CD14-positive monocyte (primary cell): ENCODE results near the gene PPP6R3. TPM values are rescaled to one million over a fixed set of nuclear protein-coding genes. Genes with fewer than 3 reads are reported as not detected.

Experiments
- DNase-seq, 3 donors: peaks; one replicate each; pipeline ENCODE4 v3.0.0-alpha.2; 2011 to 2022
- H2AFZ ChIP-seq: 2 replicates; pipeline ENCODE4 v1.6.0; 2012; ENCODE audit warnings: mild to moderate bottlenecking, low read depth, low read length, inconsistent platforms; ENCODE audit not compliant: insufficient read depth, poor library complexity, severe bottlenecking
- H3K27ac ChIP-seq, 2 donors: 1 replicate in 1 of 2; 2 replicates in 1 of 2; pipeline ENCODE4 v1.5.1; 2012 to 2013; ENCODE audit warnings: low read length in 2 of 2, control low read depth in 1 of 2, inconsistent platforms in 1 of 2, low read depth in 1 of 2, mild to moderate bottlenecking in 1 of 2
- H3K27me3 ChIP-seq, 2 donors: one replicate each; pipeline versions ENCODE4 v1.6.0 to v1.6.1; 2011 to 2013; ENCODE audit warnings: low read length in 2 of 2; ENCODE audit not compliant: control insufficient read depth in 2 of 2, insufficient read depth in 2 of 2
- H3K36me3 ChIP-seq, 2 donors: replicated peaks in 1 of 2; 1 replicate in 1 of 2; 2 replicates in 1 of 2; pipeline versions ENCODE4 v1.5.1 to v1.6.1; 2012 to 2013; ENCODE audit warnings: low read length in 2 of 2, control low read depth in 1 of 2, inconsistent platforms in 1 of 2, mild to moderate bottlenecking in 1 of 2; ENCODE audit not compliant: insufficient read depth in 2 of 2, control insufficient read depth in 1 of 2
- H3K4me1 ChIP-seq, 2 donors: 1 replicate in 1 of 2; 2 replicates in 1 of 2; pipeline versions ENCODE4 v1.5.1 to v1.6.1; 2012 to 2013; ENCODE audit warnings: low read length in 2 of 2, control low read depth in 1 of 2, inconsistent platforms in 1 of 2, mild to moderate bottlenecking in 1 of 2, moderate library complexity in 1 of 2; ENCODE audit not compliant: insufficient read depth in 2 of 2, control insufficient read depth in 1 of 2
- H3K4me2 ChIP-seq: replicated peaks from 2 replicates; pipeline ENCODE3; 2012; ENCODE audit warnings: low read length, moderate library complexity, mild to moderate bottlenecking; ENCODE audit not compliant: poor library complexity, severe bottlenecking; ENCODE audit errors: extremely low read depth
- H3K4me3 ChIP-seq, 3 experiments: fragments of 200-600 bp in 1 of 3; sonication (generic) in 1 of 3; replicated peaks in 1 of 3; 1 replicate in 2 of 3; 2 replicates in 1 of 3; pipeline ENCODE4 v1.5.1; 2011 to 2013; ENCODE audit warnings: low read length in 3 of 3, mild to moderate bottlenecking in 3 of 3, control low read depth in 2 of 3, low read depth in 2 of 3, inconsistent platforms in 1 of 3, moderate library complexity in 1 of 3
- H3K79me2 ChIP-seq: 2 replicates; pipeline ENCODE4 v1.6.0; 2012; ENCODE audit warnings: mild to moderate bottlenecking, control low read depth, inconsistent platforms, low read length, moderate library complexity; ENCODE audit not compliant: insufficient read depth
- H3K9ac ChIP-seq: 2 replicates; pipeline ENCODE4 v1.6.0; 2017; ENCODE audit warnings: low read length, mild to moderate bottlenecking; ENCODE audit not compliant: insufficient read depth, poor library complexity, severe bottlenecking
- H3K9me3 ChIP-seq, 2 donors: replicated peaks in 1 of 2; 1 replicate in 1 of 2; 2 replicates in 1 of 2; pipeline versions ENCODE4 v1.5.1 to v1.6.1; 2012 to 2013; ENCODE audit warnings: low read length in 2 of 2, control low read depth in 1 of 2; ENCODE audit not compliant: control insufficient read depth in 1 of 2, insufficient read depth in 1 of 2
- H4K20me1 ChIP-seq: 2 replicates; pipeline ENCODE4 v1.6.0; 2012; ENCODE audit warnings: mild to moderate bottlenecking, low read length, control low read depth, moderate library complexity; ENCODE audit not compliant: insufficient read depth
- H3K27ac Mint-ChIP-seq, 7 donors: one replicate each; pipeline ENCODE4 v1.8.0; 2020; ENCODE audit warnings: mild to moderate bottlenecking in 7 of 7, mixed read lengths in 7 of 7, moderate library complexity in 6 of 7, inconsistent platforms in 2 of 7
- H3K27me3 Mint-ChIP-seq, 3 donors: one replicate each; pipeline ENCODE4 v1.8.0; 2021 to 2022; ENCODE audit warnings: low read depth in 3 of 3, mild to moderate bottlenecking in 3 of 3, mixed read lengths in 3 of 3, moderate library complexity in 3 of 3, inconsistent platforms in 1 of 3
- H3K36me3 Mint-ChIP-seq, 2 donors: one replicate each; pipeline ENCODE4 v1.8.0; 2020; ENCODE audit warnings: mixed read lengths in 2 of 2, inconsistent platforms in 1 of 2, mild to moderate bottlenecking in 1 of 2
- H3K4me1 Mint-ChIP-seq: one replicate; pipeline ENCODE4 v1.8.0; 2020; ENCODE audit warnings: mild to moderate bottlenecking, mixed read lengths
- H3K4me3 Mint-ChIP-seq, 2 donors: one replicate each; pipeline ENCODE4 v1.8.0; 2020; ENCODE audit warnings: mild to moderate bottlenecking in 2 of 2, mixed read lengths in 2 of 2, moderate library complexity in 1 of 2
- H3K9me3 Mint-ChIP-seq, 7 donors: one replicate each; pipeline ENCODE4 v1.8.0; 2020 to 2022; ENCODE audit warnings: mixed read lengths in 7 of 7, mild to moderate bottlenecking in 6 of 7, moderate library complexity in 6 of 7, inconsistent platforms in 2 of 7
- CTCF ChIP-seq: fragments of 200-600 bp; IDR thresholded peaks from one replicate; pipeline ENCODE4 v1.8.0; 2022; ENCODE audit warnings: antibody characterized with exemption, mild to moderate bottlenecking
- WGBS: methylation state at CpG from one replicate; pipeline ENCODE4 v1.1.5; 2013; ENCODE audit warnings: missing lambda C conversion rate; ENCODE audit not compliant: insufficient coverage; 5-methylcytosine and 5-hydroxymethylcytosine counted together
- intact Hi-C, 2 donors: fragments of 100-400 bp; cut with micrococcal nuclease; formaldehyde crosslinking; loops; one replicate each; pipeline versions ENCODE4 v1.15.0 to v1.15.1; 2023
- polyA plus RNA-seq, 3 donors: library from polyadenylated mRNA; depleted of rRNA in 1 of 3; unstranded in 2 of 3; stranded (reverse) in 1 of 3; fragments of 300-500 nt in 2 of 3; fragments of >200 nt in 1 of 3; fragmentation: Illumina TruSeq in 2 of 3; gene quantifications; 1 replicate in 2 of 3; 2 replicates in 1 of 3; pipeline ENCODE4 v1.2.3, GENCODE V29; 2012 to 2021

PPP6R3 gene
- polyA plus RNA-seq, 3 donors, result 22.9 to 39.4 (median 38.1) TPM

GRCh38 chr11:68546555-68546954 lies 86.0 kb downstream of the PPP6R3 start:
- H4K20me1 ChIP-seq, result peaks cover 98% of the 10 kb centered on the region
- no peaks in the 10 kb centered on the region for H3K9me3 ChIP-seq
- H3K9ac ChIP-seq, result no peak overlapping the region
- no peak overlapping the region for H3K4me3 ChIP-seq
- peak overlapping the region in 5 of 7 donors; percentile 26 to 88 (median 41) for H3K27ac Mint-ChIP-seq
- no peak overlapping the region for H2AFZ ChIP-seq
- peaks cover 58% of the 10 kb centered on the region for H3K4me1 Mint-ChIP-seq
- peaks cover 0 to 3% (median 0%) of the 10 kb centered on the region in 7 donors for H3K9me3 Mint-ChIP-seq
- peaks cover 37 to 44% of the 10 kb centered on the region in 2 donors for H3K4me1 ChIP-seq
- no peak overlapping the region for H3K4me3 Mint-ChIP-seq
- peaks cover 38 to 91% of the 10 kb centered on the region in 2 donors for H3K36me3 ChIP-seq
- H3K36me3 Mint-ChIP-seq, result peaks cover 73 to 91% of the 10 kb centered on the region in 2 donors
- intact Hi-C loops, result no loop called here
- H3K27ac ChIP-seq, result peak overlapping the region in 1 of 2 donors; percentile 58
- peaks cover 0 to 2% (median 0%) of the 10 kb centered on the region in 3 donors for H3K27me3 Mint-ChIP-seq
- 21% methylated on average over 2 of the region's 4 CpGs for WGBS
- TF ChIP-seq CTCF, result no peak
- peaks cover 86% of the 10 kb centered on the region for H3K79me2 ChIP-seq
- DNase-seq, result peak; percentile 44 to 75 (median 54)
- H3K4me2 ChIP-seq, result no peak overlapping the region
- no peaks in the 10 kb centered on the region for H3K27me3 ChIP-seq

- intact Hi-C loops, result no loop called here
These were observed 89.4 kb downstream of the PPP6R3 start for GRCh38 chr11:68549789-68550484.

More at GRCh38 chr11:68549789-68550484, 89.4 kb downstream of the PPP6R3 start:
- Histone ChIP-seq H3K9ac (peak overlapping the region; percentile 34), H4K20me1 (peaks cover 99% of the 10 kb centered on the region), H3K4me2 (peak overlapping the region; percentile 17), H3K36me3 (peaks cover 36 to 80% of the 10 kb centered on the region in 2 donors), H3K4me1 (peaks cover 52 to 61% of the 10 kb centered on the region in 2 donors), H3K4me3 (peak overlapping the region in 1 of 3 experiments; percentile 2), H3K27me3 (no peaks in the 10 kb centered on the region), H3K79me2 (peaks cover 66% of the 10 kb centered on the region), H3K27ac (peak overlapping the region; percentile 53 to 74), H3K9me3 (no peaks in the 10 kb centered on the region), H2AFZ (no peak overlapping the region)
- Mint-ChIP-seq H3K9me3 (peaks cover 0 to 4% (median 0%) of the 10 kb centered on the region in 7 donors), H3K4me1 (peaks cover 67% of the 10 kb centered on the region), H3K27ac (peak overlapping the region; percentile 50 to 89 (median 84)), H3K36me3 (peaks cover 67 to 80% of the 10 kb centered on the region in 2 donors), H3K27me3 (peaks cover 0 to 2% (median 0%) of the 10 kb centered on the region in 3 donors), H3K4me3 (peak overlapping the region; percentile 5 to 58)
- no peak for DNase-seq
- WGBS, result 45% methylated on average over 8 of the region's 11 CpGs
- TF ChIP-seq CTCF, result no peak
